Right cardiac atrium (tissue), 5 donors: ENCODE measurements around the gene LPCAT1. TPM values are rescaled to one million over a fixed set of nuclear protein-coding genes. Genes with fewer than 3 reads are reported as not detected.
"Not testable (repeated sequence)": the region's sequence is repeated elsewhere in the genome, so short reads cannot be mapped to it uniquely, and the experiment has no call there.

ENCODE experiments used
- ATAC-seq, 2 donors: fragments of 200-7000 bp; cut with Tn5 transposase; one replicate each; pipeline versions ENCODE4 v1.8.0 to v1.9.1; 2020; ENCODE audit warnings: moderate library complexity in 2 of 2, mild to moderate bottlenecking in 1 of 2
- DNase-seq, 3 donors: peaks; one replicate each; pipeline ENCODE4 v3.0.0-alpha.2; 2020
- H3K27ac ChIP-seq: one replicate; pipeline ENCODE4 v1.5.1; 2013; ENCODE audit warnings: mild to moderate bottlenecking, low read length, control low read depth, moderate library complexity
- H3K27me3 ChIP-seq: one replicate; pipeline ENCODE4 v1.6.1; 2013; ENCODE audit not compliant: control insufficient read depth, insufficient read depth
- H3K4me1 ChIP-seq: one replicate; pipeline ENCODE4 v1.6.1; 2013; ENCODE audit warnings: low read length; ENCODE audit not compliant: control insufficient read depth, insufficient read depth
- H3K4me3 ChIP-seq: one replicate; pipeline ENCODE4 v1.5.1; 2013; ENCODE audit warnings: low read length, control low read depth
- H3K9me3 ChIP-seq: one replicate; pipeline ENCODE4 v1.6.1; 2013; ENCODE audit warnings: low read length; ENCODE audit not compliant: control insufficient read depth
- WGBS: extraction: QIAGEN DNeasy Blood & Tissue Kit; methylation state at CpG from one replicate; pipeline ENCODE4 v1.1.7; 2013; 5-methylcytosine and 5-hydroxymethylcytosine counted together
- intact Hi-C, 4 donors: fragments of 100-400 bp; cut with DNase I; formaldehyde crosslinking; loops; one replicate each; pipeline versions ENCODE4 v1.11.0 to v1.14.0; 2022 to 2023
- long read RNA-seq, 4 donors: library from polyadenylated mRNA; unstranded; transcript quantifications; one replicate each; pipeline ENCODE4 v2.0.0, GENCODE V29; 2020 to 2021
- polyA plus RNA-seq: library from polyadenylated mRNA; stranded (reverse); fragments of 200-250 nt; gene quantifications from one replicate; pipeline ENCODE4 v1.2.3, GENCODE V29; 2013
- total RNA-seq, 4 donors: library from RNA; stranded (reverse); fragmentation: NEBNext Ultra II Directional; extraction: Animal tissue kit (Norgen Biotek cat#: 25700); gene quantifications; one replicate each; pipeline ENCODE4 v1.2.1, GENCODE V29; 2021
- donor health status: healthy with polysubstance abuse.
- donor health status: DM: no; HTN: yes; CAD: no.
- donor health status: DM: no; HTN: no; CAD: no.
- donor health status: DM: no; HTN: yes; CAD: no; lungs with severe emphysema.
- donor health status: DM: yes; HTN: yes; CAD: no.

LPCAT1 gene
- total RNA-seq, result 10 to 100 TPM; 11.0 to 19.7 (median 15.5) TPM
- polyA plus RNA-seq, result 15.6 TPM
- long read RNA-seq, donor 1, transcript LPCAT1-201 (14 exons, 3,966 nt), result major isoform, 15 of 27 reads
- long read RNA-seq, donor 1, partial matches to known transcripts, result 9 of 27 reads
- long read RNA-seq, donor 1, other reads (novel, unspliced or antisense), result 3 of 27 reads
- long read RNA-seq, donor 2, transcript LPCAT1-201 (14 exons, 3,966 nt), result major isoform, 14 of 31 reads
- long read RNA-seq, donor 2, partial matches to known transcripts, result 10 of 31 reads
- long read RNA-seq, donor 2, other reads (novel, unspliced or antisense), result 7 of 31 reads
- long read RNA-seq, donor 3, partial matches to known transcripts, result 22 of 25 reads
- long read RNA-seq, donor 3, other reads (novel, unspliced or antisense), result 1 of 25 reads
- long read RNA-seq, donor 4, transcript LPCAT1-201 (14 exons, 3,966 nt), result major isoform, 11 of 16 reads
- long read RNA-seq, donor 4, partial matches to known transcripts, result 4 of 16 reads
- long read RNA-seq, donor 4, other reads (novel, unspliced or antisense), result 1 of 16 reads

- Histone ChIP-seq H3K27ac (peak within 1 kb of the TSS; percentile 15), H3K27me3 (no peaks in the 10 kb centered on the region), H3K4me1 (no peaks in the 10 kb centered on the region), H3K4me3 (peak within 1 kb of the TSS; percentile 96), H3K9me3 (no peaks in the 10 kb centered on the region)
- peak; percentile 90 to 96 (median 93) for DNase-seq
- WGBS, result 2% methylated on average over 85 of the region's 85 CpGs
- peak; percentile 93 to 94 for ATAC-seq
- intact Hi-C loops, result no loop called here
Measured at GRCh38 chr5:1523793-1524480, at the start of gene LPCAT1. TSS of gene LPCAT1 (minus strand) at chr5:1523960. CDS start at chr5:1523844, 116 bp downstream.

GRCh38 chr5:1571875-1572274 is 48.1 kb upstream of the LPCAT1 start:
- intact Hi-C loops, ATAC-seq, H3K4me3 ChIP-seq, H3K27ac ChIP-seq, H3K4me1 ChIP-seq, DNase-seq, H3K9me3 ChIP-seq, H3K27me3 ChIP-seq: not testable (repeated sequence)
- 85% methylated on average over 7 of the region's 7 CpGs for WGBS

GRCh38 chr5:1570975-1571374 is 47.2 kb upstream of the LPCAT1 start:
- DNase-seq (no peak), ATAC-seq (no peak)
- Histone ChIP-seq H3K4me1 (peaks cover under 1% of the 10 kb centered on the region), H3K9me3 (no peaks in the 10 kb centered on the region), H3K4me3 (no peak overlapping the region), H3K27me3 (no peaks in the 10 kb centered on the region), H3K27ac (no peak overlapping the region)
- intact Hi-C loops, result no loop called here
- WGBS, result 98% methylated on average over 10 of the region's 10 CpGs

- H3K4me3 ChIP-seq, result no peak overlapping the region
- DNase-seq (no peak), ATAC-seq (peak; percentile 72 to 85)
- WGBS, result 34% methylated on average over 12 of the region's 12 CpGs
- H3K27ac ChIP-seq, result peak overlapping the region; percentile 79
- no peaks in the 10 kb centered on the region for H3K27me3 ChIP-seq
- peaks cover 4% of the 10 kb centered on the region for H3K4me1 ChIP-seq
- intact Hi-C loops, result no loop called here
- H3K9me3 ChIP-seq, result no peaks in the 10 kb centered on the region
Measured at GRCh38 chr5:1568201-1568979, 44.6 kb upstream of the LPCAT1 start.

- ATAC-seq, DNase-seq, H3K4me3 ChIP-seq, H3K4me1 ChIP-seq, H3K9me3 ChIP-seq, intact Hi-C loops, H3K27me3 ChIP-seq: not testable (repeated sequence)
- H3K27ac ChIP-seq, result peak overlapping the region; percentile 79
- 88% methylated on average over 16 of the region's 16 CpGs for WGBS
Measured at GRCh38 chr5:1567527-1568200, 43.9 kb upstream of the LPCAT1 start.

GRCh38 chr5:1565737-1566734 is 42.3 kb upstream of the LPCAT1 start:
- peak; percentile 16 to 25 for ATAC-seq
- Histone ChIP-seq H3K27me3 (no peaks in the 10 kb centered on the region), H3K4me1 (peaks cover 4% of the 10 kb centered on the region), H3K9me3 (no peaks in the 10 kb centered on the region), H3K4me3 (no peak overlapping the region), H3K27ac (no peak overlapping the region)
- peak in 1 of 3 donors; percentile 69 for DNase-seq
- WGBS, result 80% methylated on average over 25 of the region's 25 CpGs
- intact Hi-C loops, result no loop called here

GRCh38 chr5:1564824-1565736 is 41.3 kb upstream of the LPCAT1 start:
- peak in 1 of 3 donors; percentile 47 for DNase-seq
- Histone ChIP-seq H3K27ac (no peak overlapping the region), H3K4me3 (no peak overlapping the region), H3K27me3 (no peaks in the 10 kb centered on the region), H3K9me3 (no peaks in the 10 kb centered on the region), H3K4me1 (peaks cover 4% of the 10 kb centered on the region)
- intact Hi-C loops, result no loop called here
- ATAC-seq, result no peak
- WGBS, result 87% methylated on average over 22 of the region's 22 CpGs

- intact Hi-C loops, result no loop called here
- peak in 2 of 3 donors; percentile 48 to 68 for DNase-seq
- Histone ChIP-seq H3K27me3 (no peaks in the 10 kb centered on the region), H3K4me1 (peaks cover 4% of the 10 kb centered on the region), H3K4me3 (no peak overlapping the region), H3K27ac (no peak overlapping the region), H3K9me3 (no peaks in the 10 kb centered on the region)
- WGBS, result 64% methylated on average over 14 of the region's 14 CpGs
- ATAC-seq, result peak in 1 of 2 donors; percentile 47
Measured at GRCh38 chr5:1564182-1564748, 40.5 kb upstream of the LPCAT1 start.
